ENCODE measurements around the gene ZMIZ1.

The ZMIZ1 gene

GRCh38 chr10:79124066-79124465, 55.3 kb downstream of the ZMIZ1 start:
- no peak for FAIRE-seq

DNA sequence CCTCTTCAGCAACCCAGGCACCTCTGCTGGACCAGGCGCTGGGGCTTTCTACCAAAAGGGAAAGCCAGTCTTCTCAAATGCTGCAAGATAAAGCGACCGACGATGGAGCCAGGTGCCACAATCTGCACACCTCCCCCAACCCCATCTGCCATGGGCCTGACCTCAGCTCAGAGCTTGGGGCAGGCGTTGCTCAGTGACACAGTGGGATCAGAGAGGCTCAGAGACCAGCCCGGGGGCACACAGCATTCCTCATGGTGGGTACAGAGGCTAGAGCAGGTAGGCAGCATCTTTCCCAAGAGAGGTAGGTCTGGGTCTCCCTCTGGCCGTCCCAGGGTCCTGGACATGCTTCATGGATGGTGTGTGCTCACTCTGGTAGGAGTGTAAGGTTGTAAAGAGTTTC, 56.3 kb downstream of the ZMIZ1 start:
- FAIRE-seq, result no peak

DNA sequence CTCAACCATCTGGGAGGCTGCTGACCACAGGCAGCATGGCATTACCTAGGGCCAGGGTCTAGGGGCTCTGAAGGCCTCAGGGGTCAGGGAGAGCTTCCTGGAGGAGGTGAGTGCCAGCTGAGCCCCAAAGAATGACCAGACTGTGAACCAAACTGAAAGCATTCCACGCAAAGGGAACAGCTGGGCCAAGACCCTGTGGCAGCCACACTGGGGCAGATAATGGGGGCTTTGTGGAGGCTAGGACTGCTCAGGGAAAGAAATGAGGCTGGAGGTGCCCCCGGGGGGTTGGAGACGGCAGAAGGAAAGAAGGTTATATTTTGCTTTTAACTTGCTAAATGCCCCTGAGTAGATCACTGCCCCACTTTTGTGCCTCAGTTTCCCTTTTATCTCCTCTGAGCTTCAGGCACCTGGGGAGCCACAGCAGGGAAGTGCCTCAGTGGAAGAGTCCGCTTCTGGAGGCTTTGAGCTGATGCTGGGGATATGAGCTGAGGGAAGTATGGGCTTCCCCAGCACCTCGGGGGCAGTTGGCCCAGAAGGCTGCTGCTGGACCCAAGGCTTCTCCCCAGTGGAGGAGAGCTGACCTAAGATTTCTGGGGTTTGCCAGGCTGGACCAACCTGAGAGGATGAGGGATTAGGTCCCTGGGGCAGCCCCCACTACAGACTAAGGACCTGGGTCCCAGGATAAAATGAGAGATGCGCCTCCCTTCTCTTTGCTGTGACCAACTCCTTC, 57.8 kb downstream of the ZMIZ1 start:
- FAIRE-seq, result no peak

DNA sequence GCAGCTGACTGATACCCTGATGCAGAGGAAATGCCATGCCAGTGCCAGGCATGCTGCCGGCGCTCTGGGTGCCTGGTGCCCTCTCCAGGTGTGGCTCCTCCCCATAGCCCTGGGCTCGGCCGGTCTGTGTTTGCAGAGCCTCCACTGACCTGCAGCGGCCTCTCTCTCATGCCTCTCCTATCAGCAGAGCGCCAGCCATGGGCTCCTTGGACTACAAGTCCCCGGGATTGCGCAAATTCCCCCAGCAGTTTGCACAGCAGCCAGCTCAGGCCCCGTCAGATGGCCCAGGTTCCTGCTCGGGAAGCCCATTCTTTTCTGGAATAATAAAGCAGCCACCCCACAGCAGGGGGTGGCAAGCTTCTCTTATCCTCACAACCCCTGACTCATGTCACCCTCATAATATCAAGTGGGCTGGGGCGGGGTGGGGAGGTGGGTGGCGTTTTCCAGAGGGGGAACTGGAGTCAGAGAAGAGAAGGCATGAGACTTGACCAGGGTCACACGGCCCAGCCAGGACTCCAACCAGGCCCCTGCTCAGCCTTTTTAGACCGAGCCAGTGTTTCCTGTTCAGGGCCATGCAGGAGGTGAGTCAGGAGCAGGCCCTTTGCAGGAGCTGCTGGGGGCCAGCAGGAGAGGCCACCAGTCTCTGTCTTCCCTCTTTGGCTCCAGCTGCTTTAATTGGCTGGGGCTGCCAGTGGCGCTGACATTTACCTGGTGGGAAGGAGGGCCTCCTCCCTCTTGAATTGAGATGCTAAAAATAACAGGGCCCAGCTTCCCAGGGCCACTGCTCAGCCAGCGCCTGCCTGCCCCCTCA, 58.6 kb downstream of the ZMIZ1 start:
- no peak for FAIRE-seq

GRCh38 chr10:79128241-79128922, 59.6 kb downstream of the ZMIZ1 start:
- FAIRE-seq, result no peak

DNA sequence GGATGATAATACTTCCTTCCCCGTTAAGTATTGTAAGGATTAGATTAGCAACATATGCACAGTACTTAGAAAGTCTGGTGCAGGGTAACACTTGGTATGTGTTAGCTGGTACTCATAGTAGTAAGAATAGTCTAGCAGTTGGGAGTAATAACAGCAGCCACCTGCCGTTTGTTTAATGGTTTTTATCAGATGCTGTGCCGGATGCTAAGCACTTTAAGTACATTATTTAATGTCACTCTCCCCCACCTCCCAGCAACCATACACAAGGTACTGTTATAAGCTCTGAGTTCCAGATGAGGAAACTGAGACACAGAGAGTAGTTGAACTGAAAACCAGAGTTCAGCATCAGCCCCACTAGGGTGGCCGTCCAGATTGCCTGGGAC, 60.1 kb downstream of the ZMIZ1 start:
- no peak for FAIRE-seq

DNA sequence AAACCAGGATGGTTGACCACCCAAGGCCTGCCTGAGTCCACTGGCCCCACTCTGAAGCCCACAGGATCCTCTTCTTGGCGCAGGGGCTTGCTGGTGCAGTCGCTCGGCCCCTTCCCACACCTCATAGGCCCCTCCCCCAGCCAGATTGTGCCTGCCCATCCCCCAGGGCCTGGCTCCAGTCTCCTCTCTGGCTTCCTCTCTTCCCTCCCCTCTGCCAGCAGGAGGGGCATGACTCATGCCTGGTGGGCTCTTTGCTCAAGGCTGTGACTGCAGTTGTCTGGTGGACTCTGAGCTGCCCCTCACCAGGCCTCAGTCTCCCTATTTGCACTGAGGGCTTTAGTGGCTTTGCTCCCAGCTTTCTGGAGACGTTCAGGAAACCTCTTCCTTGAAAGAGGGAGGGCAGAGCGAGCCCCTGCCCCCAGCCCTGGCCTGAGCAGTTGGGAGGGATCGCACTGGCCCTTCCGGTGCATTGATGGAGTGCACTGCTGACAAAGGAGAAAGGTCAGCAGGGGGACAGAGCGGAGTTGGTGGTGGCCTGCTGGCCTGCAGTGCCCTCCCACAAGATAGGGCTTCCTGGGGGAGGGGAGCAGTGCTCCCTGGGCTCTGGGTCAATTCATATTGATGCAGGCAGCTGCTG, 60.7 kb downstream of the ZMIZ1 start:
- FAIRE-seq, result no peak

DNA sequence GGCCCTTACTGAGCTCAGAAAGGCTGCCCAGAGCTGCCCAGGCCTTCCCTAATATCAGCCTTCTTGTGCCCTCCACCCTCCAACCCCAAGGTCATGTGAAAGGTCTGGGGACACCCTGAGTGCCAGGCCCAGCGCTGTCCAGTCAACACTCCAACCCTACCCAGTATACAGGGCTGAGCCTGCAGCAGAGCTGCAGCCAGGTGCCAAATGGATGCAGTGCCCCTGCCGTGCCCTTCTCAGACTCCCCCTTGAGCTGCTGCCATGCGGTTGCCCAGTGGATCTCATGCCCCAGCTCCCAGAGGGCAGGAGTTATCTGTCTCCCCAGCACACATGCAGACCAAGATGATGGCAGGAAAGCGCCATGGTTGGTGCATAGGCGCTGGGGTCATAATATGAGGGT, 61.5 kb downstream of the ZMIZ1 start:
- no peak for FAIRE-seq

GRCh38 chr10:79130846-79131245, 62.1 kb downstream of the ZMIZ1 start:
- no peak for FAIRE-seq

GRCh38 chr10:79131836-79132631, 63.3 kb downstream of the ZMIZ1 start:
- FAIRE-seq, result no peak

GRCh38 chr10:79132681-79133381, 64.1 kb downstream of the ZMIZ1 start:
- FAIRE-seq, result no peak

- no peak for FAIRE-seq
Observed at GRCh38 chr10:79133416-79133815, 64.7 kb downstream of the ZMIZ1 start.

GRCh38 chr10:79135790-79136189, 67.0 kb downstream of the ZMIZ1 start:
- no peak for FAIRE-seq

DNA sequence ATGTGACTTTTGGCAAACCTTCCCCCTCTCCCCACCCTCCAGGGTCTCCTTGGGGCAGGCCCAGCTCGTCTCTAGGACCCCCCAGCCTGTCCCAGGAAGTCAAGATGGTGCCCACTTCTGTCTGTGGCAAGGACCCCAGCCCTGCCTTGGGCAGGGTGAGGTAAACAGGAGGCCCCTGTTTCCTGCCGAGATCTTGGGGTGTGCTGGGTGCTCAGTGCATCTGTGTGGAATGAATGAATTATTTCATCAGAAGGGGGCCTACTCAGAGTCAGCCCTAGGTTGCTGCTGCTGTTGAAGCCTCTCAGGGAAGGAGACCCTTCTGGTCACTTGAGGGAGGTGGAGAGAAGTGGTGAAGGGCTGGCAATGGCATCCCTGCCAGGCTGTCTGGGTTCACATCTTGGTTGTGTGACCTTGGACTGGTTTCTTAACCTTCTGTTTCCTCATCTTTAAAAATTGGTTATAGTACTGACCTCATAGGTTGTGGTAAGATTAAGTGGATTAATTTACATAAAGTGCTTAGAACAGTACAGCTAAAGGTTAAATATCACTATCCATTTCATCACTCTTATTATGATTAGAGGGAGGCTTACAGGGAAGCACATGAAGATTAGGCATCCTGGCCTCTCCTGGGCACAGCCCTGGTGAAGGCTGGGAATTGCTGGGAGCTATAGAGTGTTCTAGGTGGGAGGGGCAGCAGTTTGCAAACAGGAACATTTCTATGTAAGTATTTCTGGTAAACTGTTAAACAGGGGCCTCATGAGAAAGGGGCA, 67.7 kb downstream of the ZMIZ1 start:
- no peak for FAIRE-seq

DNA sequence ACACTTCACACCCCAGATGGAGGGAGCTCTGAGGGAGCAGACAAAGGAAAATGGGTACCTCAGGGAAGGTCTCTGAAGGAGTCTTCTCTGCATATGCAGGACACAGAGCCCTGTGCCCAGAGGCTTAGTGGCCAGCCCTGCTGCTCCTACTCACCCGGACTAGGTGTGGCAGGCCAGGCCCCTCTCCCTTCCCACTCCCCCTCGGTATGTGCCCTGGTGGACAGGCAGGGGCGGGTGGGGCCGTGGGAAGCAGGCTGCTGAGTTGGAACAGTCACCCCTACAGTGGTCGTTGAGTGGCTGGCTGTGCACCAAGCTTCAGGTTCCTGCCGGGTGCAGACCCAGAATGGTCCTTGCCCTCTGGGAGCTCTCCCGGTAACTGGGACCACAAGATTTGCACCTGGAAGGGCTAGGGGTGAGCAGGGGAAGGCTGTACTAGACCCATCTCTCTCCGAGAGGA, 68.6 kb downstream of the ZMIZ1 start:
- no peak for FAIRE-seq

DNA sequence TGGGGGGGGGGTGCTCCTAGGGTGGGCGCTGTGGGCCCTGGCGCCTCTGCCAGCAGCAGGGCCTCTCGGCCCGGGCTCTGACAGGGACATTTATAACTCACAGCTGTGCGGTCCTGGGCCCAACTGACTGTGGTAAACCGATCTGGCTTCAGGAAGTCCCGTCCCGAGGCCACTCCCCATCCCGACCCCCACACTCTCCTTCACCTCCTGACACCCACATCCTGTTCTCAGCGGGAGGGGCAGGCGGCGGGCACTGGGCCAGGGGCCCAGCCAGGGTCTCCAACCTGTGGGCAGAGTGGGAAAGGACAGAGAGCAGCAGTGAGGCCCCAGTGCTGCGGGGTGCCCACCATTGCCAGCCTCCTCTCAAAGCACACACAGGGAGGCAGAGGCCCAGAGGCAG, 69.1 kb downstream of the ZMIZ1 start:
- no peak for FAIRE-seq

GRCh38 chr10:79138449-79139123, 69.8 kb downstream of the ZMIZ1 start:
- no peak for FAIRE-seq

GRCh38 chr10:79139124-79139835, 70.5 kb downstream of the ZMIZ1 start:
- FAIRE-seq, result no peak

GRCh38 chr10:79140085-79140793, 71.5 kb downstream of the ZMIZ1 start:
- no peak for FAIRE-seq
